ENCODE measurements around the gene CCDC68. TPM values are rescaled to one million over a fixed set of nuclear protein-coding genes. Genes with fewer than 3 reads are reported as not detected.

CCDC68 gene, protein sequence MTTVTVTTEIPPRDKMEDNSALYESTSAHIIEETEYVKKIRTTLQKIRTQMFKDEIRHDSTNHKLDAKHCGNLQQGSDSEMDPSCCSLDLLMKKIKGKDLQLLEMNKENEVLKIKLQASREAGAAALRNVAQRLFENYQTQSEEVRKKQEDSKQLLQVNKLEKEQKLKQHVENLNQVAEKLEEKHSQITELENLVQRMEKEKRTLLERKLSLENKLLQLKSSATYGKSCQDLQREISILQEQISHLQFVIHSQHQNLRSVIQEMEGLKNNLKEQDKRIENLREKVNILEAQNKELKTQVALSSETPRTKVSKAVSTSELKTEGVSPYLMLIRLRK
- total RNA-seq (2022), result 6.9 and 7.6 TPM in 2 replicates
- percentile 60 among the genes with signal in this experiment for Bru-seq, nascent RNA
- percentile 61 among the genes with signal in this experiment for BruChase-seq, experiment 1, labeled RNA remaining after a 2-hour chase
- percentile 59 among the genes with signal in this experiment for BruChase-seq, experiment 2, labeled RNA remaining after a 6-hour chase
- long read RNA-seq, full-length matches to known transcripts, result 3 of 7 reads
- long read RNA-seq, partial matches to known transcripts, result 0 of 7 reads
- long read RNA-seq, other reads (novel, unspliced or antisense), result 4 of 7 reads

DNA sequence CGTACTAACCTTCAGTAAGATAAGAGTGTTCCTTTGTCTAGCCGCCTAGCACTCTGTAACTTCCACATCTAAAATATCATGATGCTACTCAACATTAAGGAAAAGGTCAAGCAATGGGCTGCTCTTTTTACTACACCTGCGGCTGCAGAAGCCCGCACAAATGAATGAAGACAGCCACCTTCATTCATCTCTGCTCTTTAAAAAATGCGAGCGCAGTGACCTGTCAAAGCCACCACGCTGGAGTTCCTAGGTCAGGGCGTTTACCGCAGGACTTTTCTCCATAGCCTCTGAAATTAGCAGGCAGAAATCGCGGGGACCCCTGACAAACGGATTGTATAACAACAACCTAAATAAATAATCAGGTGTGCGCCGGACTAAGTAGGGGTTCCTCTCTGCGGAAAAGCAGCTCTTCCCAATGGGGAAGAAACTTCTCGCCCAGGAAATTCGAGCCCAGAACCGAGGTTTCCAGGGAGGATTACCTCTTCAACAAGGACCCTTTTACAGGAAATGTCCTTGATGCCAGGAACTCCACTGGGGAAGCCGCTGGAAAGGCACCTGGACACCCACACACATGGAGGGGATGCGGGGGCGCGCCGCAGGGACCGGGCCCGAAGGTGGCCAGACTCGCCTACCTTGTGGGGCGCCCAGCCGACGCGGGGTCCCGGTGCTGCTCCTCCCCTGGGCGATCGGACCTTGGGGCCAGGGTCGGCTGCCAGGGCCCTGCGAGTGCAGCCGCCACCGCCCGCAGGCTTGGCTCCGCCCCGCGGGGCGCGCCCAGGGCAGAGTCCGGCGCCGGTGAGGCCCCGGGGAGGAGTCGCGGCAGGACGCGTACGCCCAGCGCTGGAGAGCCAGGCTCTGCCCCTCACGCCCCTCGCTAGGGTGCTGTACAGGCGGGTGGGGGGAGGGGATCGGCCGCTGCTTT, at the start of gene CCDC68:
Gene CCDC68 (minus strand): TSS at position 758 of the 922 bp plus-strand sequence. CDS start 16,670 bp downstream, outside the sequence.
- ChIA-PET POLR2A (no interaction called here), CTCF (no interaction called here)
- H3K36me3 Mint-ChIP-seq (ENCODE audit: insufficient read depth, unreplicated experiment), result no peaks in the 10 kb centered on the region
- Histone ChIP-seq H3K36me3 (ENCODE audit: control insufficient read depth, insufficient read depth, low read length) (no peaks in the 10 kb centered on the region), H3K4me1 (peaks cover 8% of the 10 kb centered on the region; the same call in 1 of the 2 replicates), H3K27me3 (replicated peaks; ENCODE audit: control insufficient read depth, insufficient read depth, low read length) (no peaks in the 10 kb centered on the region), H3K4me3 (ENCODE audit: low read depth, low read length) (peak within 1 kb of the TSS; percentile 63), H3K9me3 (no peaks in the 10 kb centered on the region)
- no peaks in the 10 kb centered on the region for H3K27me3 Mint-ChIP-seq (ENCODE audit: insufficient read depth, unreplicated experiment)
- DNase-seq, result peak; percentile 80 to 85
- intact Hi-C loops (cut with micrococcal nuclease; ENCODE audit: unreplicated experiment), result loop anchor here (1.0 kb wide), 2 partner anchors 11 to 24 kb away; no protein-coding TSS in a partner anchor
- peak within 1 kb of the TSS; percentile 81 for H3K27ac Mint-ChIP-seq (ENCODE audit: unreplicated experiment)
- BruUV-seq (replicated peaks), result no TSS peak
- no peak for TF ChIP-seq CTCF (IDR thresholded peaks at IDR 0.05; ENCODE audit: insufficient read depth in 1 of 2, low read depth in 1 of 2, low read length in 1 of 2, severe bottlenecking in 1 of 2, unreplicated experiment in 1 of 2)
- H3K4me1 Mint-ChIP-seq (ENCODE audit: low read depth, unreplicated experiment), result peaks cover 14% of the 10 kb centered on the region
- H3K9me3 Mint-ChIP-seq (ENCODE audit: unreplicated experiment), result no peaks in the 10 kb centered on the region
- H3K4me3 Mint-ChIP-seq (ENCODE audit: unreplicated experiment), result peak within 1 kb of the TSS; percentile 90

DNA sequence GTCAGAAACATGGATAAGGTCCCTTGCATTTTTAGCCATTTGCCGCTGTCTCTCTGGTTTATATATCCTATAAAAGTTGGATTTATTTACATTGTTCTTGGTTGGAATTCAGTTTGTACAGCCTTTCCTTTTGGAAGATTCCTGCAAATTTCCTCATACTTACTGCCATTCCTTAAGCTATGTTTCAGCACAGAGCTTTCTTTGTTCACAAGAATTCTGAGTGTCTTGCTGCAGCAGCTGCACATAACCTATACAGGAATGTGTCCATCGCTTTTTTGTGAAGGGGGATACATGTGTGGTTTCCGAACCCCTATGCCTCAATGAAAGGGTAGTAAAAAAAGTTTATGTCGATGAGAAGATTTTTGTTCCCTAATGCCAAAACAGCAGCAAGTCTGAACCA, 48.3 kb upstream of the CCDC68 start:
- no peak for TF ChIP-seq CTCF (IDR thresholded peaks at IDR 0.05; ENCODE audit: insufficient read depth in 1 of 2, low read depth in 1 of 2, low read length in 1 of 2, severe bottlenecking in 1 of 2, unreplicated experiment in 1 of 2)
- POLR2A ChIA-PET, result no interaction called here
- intact Hi-C loops (cut with micrococcal nuclease; ENCODE audit: unreplicated experiment), result no loop called here
- Histone ChIP-seq H3K36me3 (ENCODE audit: control insufficient read depth, insufficient read depth, low read length) (no peaks in the 10 kb centered on the region), H3K27me3 (replicated peaks; ENCODE audit: control insufficient read depth, insufficient read depth, low read length) (no peaks in the 10 kb centered on the region), H3K4me1 (no peaks in the 10 kb centered on the region; the same call in 1 of the 2 replicates), H3K9me3 (no peaks in the 10 kb centered on the region), H3K4me3 (ENCODE audit: low read depth, low read length) (no peak overlapping the region)
- Mint-ChIP-seq H3K27ac (ENCODE audit: unreplicated experiment) (peak overlapping the region; percentile 33), H3K4me1 (ENCODE audit: low read depth, unreplicated experiment) (no peaks in the 10 kb centered on the region), H3K9me3 (ENCODE audit: unreplicated experiment) (peaks cover 10% of the 10 kb centered on the region), H3K4me3 (ENCODE audit: unreplicated experiment) (no peak overlapping the region), H3K36me3 (ENCODE audit: insufficient read depth, unreplicated experiment) (no peaks in the 10 kb centered on the region), H3K27me3 (ENCODE audit: insufficient read depth, unreplicated experiment) (no peaks in the 10 kb centered on the region)
- DNase-seq, result no peak
- CTCF ChIA-PET, result no interaction called here
- no TSS peak for BruUV-seq (replicated peaks)

GRCh38 chr18:55003695-55004094, 44.4 kb upstream of the CCDC68 start:
- Mint-ChIP-seq H3K9me3 (ENCODE audit: unreplicated experiment) (no peaks in the 10 kb centered on the region), H3K27me3 (ENCODE audit: insufficient read depth, unreplicated experiment) (no peaks in the 10 kb centered on the region), H3K27ac (ENCODE audit: unreplicated experiment) (no peak overlapping the region), H3K4me1 (ENCODE audit: low read depth, unreplicated experiment) (peaks cover 6% of the 10 kb centered on the region), H3K36me3 (ENCODE audit: insufficient read depth, unreplicated experiment) (peaks cover 13% of the 10 kb centered on the region), H3K4me3 (ENCODE audit: unreplicated experiment) (no peak overlapping the region)
- no peak for TF ChIP-seq CTCF (IDR thresholded peaks at IDR 0.05; ENCODE audit: insufficient read depth in 1 of 2, low read depth in 1 of 2, low read length in 1 of 2, severe bottlenecking in 1 of 2, unreplicated experiment in 1 of 2)
- Histone ChIP-seq H3K9me3 (no peaks in the 10 kb centered on the region), H3K4me3 (ENCODE audit: low read depth, low read length) (no peak overlapping the region), H3K36me3 (ENCODE audit: control insufficient read depth, insufficient read depth, low read length) (no peaks in the 10 kb centered on the region), H3K4me1 (peaks cover 17% of the 10 kb centered on the region), H3K27me3 (replicated peaks; ENCODE audit: control insufficient read depth, insufficient read depth, low read length) (no peaks in the 10 kb centered on the region)
- ChIA-PET POLR2A (no interaction called here), CTCF (no interaction called here)
- no peak for DNase-seq
- BruUV-seq (replicated peaks), result no TSS peak
- intact Hi-C loops (cut with micrococcal nuclease; ENCODE audit: unreplicated experiment), result loop anchor here (5.0 kb wide), 1 partner anchor 94 kb away; no protein-coding TSS in a partner anchor

All from Caco-2 (cell line).